HG03139 (cell line): ENCODE measurements around the gene POU2AF1.
A peak's percentile ranks its signal among the peaks of the same experiment; 100 is the strongest.

Experiments used
- ATAC-seq: cut with Tn5 transposase; IDR thresholded peaks from one replicate; pipeline ENCODE4 v1.9.1; 2021; ENCODE audit not compliant: unreplicated experiment

Gene POU2AF1, protein sequence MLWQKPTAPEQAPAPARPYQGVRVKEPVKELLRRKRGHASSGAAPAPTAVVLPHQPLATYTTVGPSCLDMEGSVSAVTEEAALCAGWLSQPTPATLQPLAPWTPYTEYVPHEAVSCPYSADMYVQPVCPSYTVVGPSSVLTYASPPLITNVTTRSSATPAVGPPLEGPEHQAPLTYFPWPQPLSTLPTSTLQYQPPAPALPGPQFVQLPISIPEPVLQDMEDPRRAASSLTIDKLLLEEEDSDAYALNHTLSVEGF

GRCh38 chr11:111378861-111379601 lies at the start of gene POU2AF1:
Gene POU2AF1, minus strand, starts transcription at chr11:111379275. Its CDS starts 98 bp downstream, at chr11:111379177.
- peak; percentile 66 for ATAC-seq

GRCh38 chr11:111428113-111428876 lies 49.2 kb upstream of the POU2AF1 start:
- no peak for ATAC-seq

DNA sequence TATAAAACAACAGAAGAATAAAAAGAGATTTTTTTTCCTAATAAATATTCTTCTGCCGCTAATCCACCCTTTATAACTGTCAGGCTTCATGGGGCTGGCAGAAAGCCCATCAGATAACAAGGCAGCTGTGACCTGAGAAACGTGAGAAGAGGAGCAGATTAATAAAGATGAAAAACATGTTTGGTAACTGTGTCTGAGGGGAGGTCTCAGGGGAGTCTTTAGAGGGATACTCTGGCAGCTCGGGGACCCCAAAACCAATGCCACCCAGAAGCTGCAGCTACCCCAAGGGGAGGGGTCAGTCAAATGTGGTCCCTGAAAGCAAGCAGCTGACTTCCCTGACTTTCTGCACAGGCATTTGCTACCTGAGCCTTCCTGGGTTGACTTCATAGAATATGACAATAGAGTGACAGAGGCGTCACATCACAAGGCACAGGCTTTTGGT lies 48.4 kb upstream of the POU2AF1 start:
- ATAC-seq: no peak

GRCh38 chr11:111426617-111427016 lies 47.5 kb upstream of the POU2AF1 start:
- ATAC-seq: no peak

DNA sequence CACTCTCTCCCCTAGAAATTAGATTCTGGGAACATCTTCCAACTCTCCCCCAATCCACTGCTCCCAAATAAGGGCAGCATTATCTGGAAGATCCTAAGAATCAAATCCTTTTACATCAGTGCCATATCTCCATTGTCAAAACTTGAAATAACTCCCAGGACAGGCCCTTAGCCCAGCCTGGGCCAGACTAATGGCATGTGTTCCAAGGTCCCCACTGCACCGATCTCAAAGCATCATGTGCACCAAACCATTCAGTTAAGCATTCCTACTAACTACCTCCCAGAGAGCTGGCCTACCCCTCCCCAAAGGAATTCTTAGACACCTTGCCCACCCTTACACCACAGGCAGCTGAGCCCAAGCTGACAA lies 44.2 kb upstream of the POU2AF1 start:
- ATAC-seq: no peak

DNA sequence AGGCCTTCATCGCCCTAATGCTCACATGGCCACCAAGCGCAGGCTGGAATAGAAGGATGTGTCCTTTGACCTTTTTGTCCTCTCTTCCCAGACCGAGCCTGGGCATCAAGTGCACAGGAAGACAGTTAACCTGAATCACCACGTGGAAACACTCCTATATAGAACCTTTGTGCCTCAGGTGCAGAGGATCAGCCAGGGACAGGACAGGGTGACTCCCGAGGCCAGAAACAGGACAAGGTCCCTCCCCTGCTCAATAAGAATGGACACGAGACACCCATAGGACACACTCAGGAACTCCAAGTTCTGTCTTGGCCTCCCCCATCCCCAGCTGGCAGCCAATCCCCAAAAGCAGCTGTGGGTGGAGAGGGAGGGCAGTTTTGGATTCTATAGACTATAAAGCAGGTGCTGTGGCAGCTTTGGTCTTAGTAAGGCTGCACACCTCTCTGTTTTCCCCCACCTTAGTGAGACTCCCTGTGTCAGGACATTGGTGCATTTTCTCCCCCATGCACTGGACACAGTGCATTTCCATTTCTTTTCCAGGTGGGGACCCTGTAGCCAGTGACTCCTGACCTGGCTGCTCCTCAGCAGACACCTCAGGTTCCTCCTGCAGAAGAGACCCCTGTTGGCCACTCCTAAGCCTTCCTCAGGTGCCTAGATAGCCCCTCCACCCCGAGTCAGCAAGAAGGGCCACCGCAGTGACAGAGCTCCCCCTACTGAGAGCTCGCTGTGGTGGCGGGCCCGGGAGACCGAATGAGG lies 43.6 kb upstream of the POU2AF1 start:
- peak; percentile 80 for ATAC-seq

DNA sequence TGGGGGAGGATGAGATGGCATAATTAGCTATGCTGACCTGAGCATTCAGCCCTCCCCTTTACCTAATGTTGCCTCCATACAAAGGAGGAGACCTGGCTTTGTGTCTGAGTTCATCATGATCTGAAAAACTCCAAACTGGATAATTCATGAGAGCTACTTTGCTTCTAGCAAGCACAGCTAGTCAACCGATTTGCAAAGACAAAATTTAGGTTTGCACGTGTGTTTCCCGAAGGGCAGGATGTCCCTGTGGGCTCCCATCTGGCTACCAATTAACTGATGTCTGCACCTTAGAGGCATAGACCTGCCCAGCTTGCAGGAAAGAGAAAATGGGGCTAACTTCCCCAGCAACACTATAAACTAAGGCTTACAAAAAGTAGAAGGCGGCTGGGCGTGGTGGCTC lies 42.2 kb upstream of the POU2AF1 start:
- ATAC-seq: no peak

GRCh38 chr11:111419641-111420327 lies 40.7 kb upstream of the POU2AF1 start:
- no peak for ATAC-seq

DNA sequence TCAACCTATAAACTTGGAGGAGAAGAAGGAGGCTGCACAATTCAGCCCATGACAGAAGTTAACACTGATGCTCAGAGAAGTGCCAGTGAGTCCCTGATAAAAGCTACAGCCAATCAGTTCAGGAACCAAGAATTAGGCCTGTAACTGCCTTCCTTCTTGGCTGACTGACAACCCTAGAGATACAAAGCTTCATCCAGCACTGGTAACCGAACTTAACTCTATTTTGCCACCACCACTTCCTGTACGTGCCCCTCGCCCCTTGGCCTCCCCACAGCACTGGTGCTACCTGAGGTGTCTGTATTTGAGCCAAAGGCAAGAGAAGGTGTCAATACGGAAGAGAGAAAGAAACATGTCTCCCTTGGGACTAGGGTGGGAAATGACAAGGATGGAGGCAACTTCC lies 40.1 kb upstream of the POU2AF1 start:
- no peak for ATAC-seq

DNA sequence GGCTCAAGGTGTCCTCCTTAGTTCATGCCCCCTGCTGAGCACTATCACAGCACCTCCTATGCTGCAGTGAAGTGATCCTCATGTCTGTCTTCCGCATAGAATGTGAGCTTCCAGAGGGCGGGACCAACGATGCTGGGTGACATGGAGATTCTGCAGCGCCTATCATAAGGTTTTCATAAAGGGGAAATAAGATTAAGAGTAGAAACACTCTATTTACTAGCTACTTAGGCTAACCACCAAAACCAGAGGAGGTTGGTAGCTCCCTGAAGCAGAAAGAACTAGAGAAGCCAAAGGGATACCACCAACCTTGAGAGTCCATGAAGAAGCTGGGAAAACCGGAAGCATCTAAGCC lies 39.3 kb upstream of the POU2AF1 start:
- no peak for ATAC-seq

DNA sequence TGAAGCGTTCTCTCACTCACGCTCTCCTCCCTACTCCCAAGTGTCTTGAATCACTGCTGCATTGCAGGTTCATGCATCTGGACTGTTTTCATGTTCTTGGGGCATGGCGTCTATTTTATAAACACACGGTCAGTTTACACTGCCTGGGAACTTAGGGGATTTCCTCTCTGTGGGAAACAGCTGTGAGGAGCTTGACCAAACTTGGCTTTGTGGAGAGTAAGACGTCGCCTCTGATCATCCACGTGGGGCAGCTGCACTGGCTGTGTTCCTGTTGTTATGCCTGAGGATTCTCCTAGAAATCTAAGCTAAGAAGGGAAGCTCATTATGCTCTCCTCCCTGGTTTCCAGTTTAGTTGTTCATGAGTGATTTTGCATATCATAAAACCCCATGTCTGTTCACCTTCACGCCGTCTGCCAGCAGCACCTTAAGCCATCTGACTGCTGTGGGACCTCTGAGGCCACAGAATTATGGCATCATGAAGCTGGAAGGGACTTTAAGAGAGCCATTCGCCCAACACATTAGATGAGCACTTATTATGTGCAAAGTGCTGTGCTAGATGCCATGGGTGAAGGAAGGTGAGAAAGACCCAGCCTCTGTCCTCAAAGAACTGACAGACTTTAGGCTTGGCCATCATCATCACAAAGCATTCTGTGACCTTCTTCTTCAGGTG lies 38.8 kb upstream of the POU2AF1 start:
- no peak for ATAC-seq

- peak; percentile 55 for ATAC-seq
Observed at GRCh38 chr11:111417011-111417765, 38.1 kb upstream of the POU2AF1 start.

- no peak for ATAC-seq
Observed at GRCh38 chr11:111416231-111416960, 37.3 kb upstream of the POU2AF1 start.

GRCh38 chr11:111414936-111415335 lies 35.9 kb upstream of the POU2AF1 start:
- ATAC-seq: no peak

GRCh38 chr11:111414267-111414931 lies 35.3 kb upstream of the POU2AF1 start:
- ATAC-seq: peak; percentile 34

GRCh38 chr11:111413849-111414248 lies 34.8 kb upstream of the POU2AF1 start:
- ATAC-seq: no peak

DNA sequence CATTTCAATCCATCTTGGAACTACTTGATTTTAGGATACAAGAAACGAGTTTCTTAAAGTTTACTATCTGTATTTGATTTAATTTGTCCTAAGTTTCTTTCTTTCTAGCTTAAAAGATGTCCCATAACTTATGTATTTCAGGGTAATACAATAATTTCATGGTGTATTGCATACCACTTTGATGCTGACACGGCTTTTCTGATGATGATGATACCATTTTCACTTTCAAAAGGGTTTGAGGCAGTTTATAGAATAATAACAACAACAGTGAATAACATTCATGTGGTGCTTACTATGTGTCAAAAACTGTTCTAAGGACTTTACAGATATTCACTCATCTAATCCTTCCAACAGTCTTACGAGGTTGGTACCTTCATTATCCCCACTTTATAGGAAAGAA lies 33.2 kb upstream of the POU2AF1 start:
- ATAC-seq: no peak

DNA sequence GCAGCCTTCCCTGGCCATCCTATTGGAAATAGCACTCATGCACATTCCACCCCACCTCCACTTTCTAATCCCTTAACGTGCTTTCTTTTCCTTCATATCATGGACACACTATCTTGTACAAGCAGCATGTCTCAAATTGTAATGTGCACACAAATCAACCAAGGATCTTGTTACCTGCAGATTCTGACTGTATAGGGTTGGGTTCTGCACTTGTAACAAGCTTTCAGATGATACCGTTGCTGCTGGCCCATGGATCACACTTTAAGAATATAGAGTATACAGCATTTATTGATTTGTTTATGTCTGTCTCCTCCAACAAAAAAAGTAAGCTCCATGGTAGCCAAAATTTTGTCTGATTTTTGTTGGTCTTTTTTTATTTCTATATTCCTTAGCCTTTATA lies 32.4 kb upstream of the POU2AF1 start:
- no peak for ATAC-seq
